ENCODE measurements around the gene FOXO4.

- TF ChIP-seq, protein P1, sequence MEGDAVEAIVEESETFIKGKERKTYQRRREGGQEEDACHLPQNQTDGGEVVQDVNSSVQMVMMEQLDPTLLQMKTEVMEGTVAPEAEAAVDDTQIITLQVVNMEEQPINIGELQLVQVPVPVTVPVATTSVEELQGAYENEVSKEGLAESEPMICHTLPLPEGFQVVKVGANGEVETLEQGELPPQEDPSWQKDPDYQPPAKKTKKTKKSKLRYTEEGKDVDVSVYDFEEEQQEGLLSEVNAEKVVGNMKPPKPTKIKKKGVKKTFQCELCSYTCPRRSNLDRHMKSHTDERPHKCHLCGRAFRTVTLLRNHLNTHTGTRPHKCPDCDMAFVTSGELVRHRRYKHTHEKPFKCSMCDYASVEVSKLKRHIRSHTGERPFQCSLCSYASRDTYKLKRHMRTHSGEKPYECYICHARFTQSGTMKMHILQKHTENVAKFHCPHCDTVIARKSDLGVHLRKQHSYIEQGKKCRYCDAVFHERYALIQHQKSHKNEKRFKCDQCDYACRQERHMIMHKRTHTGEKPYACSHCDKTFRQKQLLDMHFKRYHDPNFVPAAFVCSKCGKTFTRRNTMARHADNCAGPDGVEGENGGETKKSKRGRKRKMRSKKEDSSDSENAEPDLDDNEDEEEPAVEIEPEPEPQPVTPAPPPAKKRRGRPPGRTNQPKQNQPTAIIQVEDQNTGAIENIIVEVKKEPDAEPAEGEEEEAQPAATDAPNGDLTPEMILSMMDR (optimal IDR thresholded peaks at IDR 0.05 in 1 of 3, IDR thresholded peaks at IDR 0.05 in 1 of 3, conservative IDR thresholded peaks at IDR 0.05 in 1 of 3; ENCODE audit: extremely low read depth in 1 of 3, insufficient read depth in 2 of 3, low read length in 3 of 3), result no peak
- no peak for TF ChIP-seq EZH2 (IDR thresholded peaks at IDR 0.05; ENCODE audit: low read length)
Measured at GRCh38 chrX:71107762-71108360, 12.2 kb downstream of the FOXO4 start.

All from keratinocyte (primary cell).